ENCODE measurements around the gene BCAP31. TPM values are rescaled to one million over a fixed set of nuclear protein-coding genes. Genes with fewer than 3 reads are reported as not detected.
"Not testable (repeated sequence)": the region's sequence is repeated elsewhere in the genome, so short reads cannot be mapped to it uniquely, and the experiment has no call there.

BCAP31 gene
- total and polyA plus RNA-seq, 10 donors = 77.3 to 173 (median 134) TPM

DNA sequence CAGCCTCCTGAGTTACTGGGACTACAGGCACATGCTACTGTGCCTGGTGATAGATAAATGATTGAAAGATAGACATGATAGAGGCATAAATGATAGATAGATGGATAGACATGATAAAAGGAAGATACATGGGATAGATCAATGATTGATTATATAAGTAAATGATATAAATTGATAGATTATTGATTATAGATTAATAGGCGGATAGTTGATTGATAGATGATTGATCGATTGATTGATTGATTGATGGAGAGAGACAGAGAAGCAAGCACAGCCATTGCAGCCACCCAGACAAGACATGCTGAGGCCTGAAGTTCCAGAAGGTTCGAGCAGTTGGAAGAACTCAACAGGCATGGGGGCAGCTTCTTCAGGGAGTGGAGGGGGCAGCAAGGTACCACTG lies 22.2 kb upstream of the BCAP31 start:
- Histone ChIP-seq H3K9me3 (no peaks in the 10 kb centered on the region), H3K4me3 (no peak overlapping the region), H3K27me3 (replicated peaks in 1 of 7) (peaks cover 0 to 18% (median 0%) of the 10 kb centered on the region in 7 donors), H3K27ac (no peak overlapping the region), H3K4me1 (peaks cover 0 to 23% (median 7%) of the 10 kb centered on the region in 6 donors), H3K36me3 (peaks cover 0 to 4% (median 0%) of the 10 kb centered on the region in 6 donors)
- intact Hi-C loops (cut with DNase I; ENCODE audit: low total_unique reads) = no loop called here
- WGBS, 5 donors = 79 to 98% (median 91%) methylated on average over 3 of the region's 3 CpGs
- DNase-seq = no peak
- TF ChIP-seq POLR2AphosphoS5 (IDR thresholded peaks at IDR 0.05) (no peak), CTCF (IDR thresholded peaks at IDR 0.05 in 8 of 11, conservative IDR thresholded peaks at IDR 0.05 in 3 of 11) (no peak), POLR2A (IDR thresholded peaks at IDR 0.05) (no peak)

DNA sequence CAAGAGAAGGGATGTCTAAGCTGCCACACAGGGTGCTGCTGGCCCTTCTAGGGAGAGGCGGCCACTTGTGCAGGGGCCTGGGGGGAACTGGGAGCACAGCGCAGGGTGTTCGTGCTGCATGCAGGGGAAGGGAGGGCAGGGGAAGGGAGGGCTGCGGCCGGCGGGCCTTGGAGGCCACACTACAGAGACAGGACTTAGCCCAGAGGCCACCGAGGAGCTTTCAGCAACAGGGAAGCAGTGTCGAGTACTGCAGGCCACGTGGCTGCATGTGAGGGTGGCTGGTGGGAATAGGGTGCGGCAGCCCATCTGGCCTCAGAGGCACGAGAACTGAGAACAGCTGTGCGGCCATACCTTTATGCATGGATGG lies 20.9 kb upstream of the BCAP31 start:
- peak; percentile 78 for DNase-seq
- Histone ChIP-seq H3K4me1 (peaks cover 0 to 37% (median 8%) of the 10 kb centered on the region in 6 donors), H3K27me3 (replicated peaks in 1 of 7) (peaks cover 0 to 14% (median 0%) of the 10 kb centered on the region in 7 donors), H3K36me3 (peaks cover 0 to 17% (median 0%) of the 10 kb centered on the region in 6 donors)
- H3K27ac ChIP-seq; H3K4me3 ChIP-seq; intact Hi-C loops (cut with DNase I; ENCODE audit: low total_unique reads); H3K9me3 ChIP-seq: not testable (repeated sequence)
- peak in 2 of 3 donors; percentile 19 to 37 for TF ChIP-seq POLR2AphosphoS5 (IDR thresholded peaks at IDR 0.05)
- WGBS, 5 donors = 22 to 58% (median 33%) methylated on average over 4 to 12 of the region's 12 CpGs

DNA sequence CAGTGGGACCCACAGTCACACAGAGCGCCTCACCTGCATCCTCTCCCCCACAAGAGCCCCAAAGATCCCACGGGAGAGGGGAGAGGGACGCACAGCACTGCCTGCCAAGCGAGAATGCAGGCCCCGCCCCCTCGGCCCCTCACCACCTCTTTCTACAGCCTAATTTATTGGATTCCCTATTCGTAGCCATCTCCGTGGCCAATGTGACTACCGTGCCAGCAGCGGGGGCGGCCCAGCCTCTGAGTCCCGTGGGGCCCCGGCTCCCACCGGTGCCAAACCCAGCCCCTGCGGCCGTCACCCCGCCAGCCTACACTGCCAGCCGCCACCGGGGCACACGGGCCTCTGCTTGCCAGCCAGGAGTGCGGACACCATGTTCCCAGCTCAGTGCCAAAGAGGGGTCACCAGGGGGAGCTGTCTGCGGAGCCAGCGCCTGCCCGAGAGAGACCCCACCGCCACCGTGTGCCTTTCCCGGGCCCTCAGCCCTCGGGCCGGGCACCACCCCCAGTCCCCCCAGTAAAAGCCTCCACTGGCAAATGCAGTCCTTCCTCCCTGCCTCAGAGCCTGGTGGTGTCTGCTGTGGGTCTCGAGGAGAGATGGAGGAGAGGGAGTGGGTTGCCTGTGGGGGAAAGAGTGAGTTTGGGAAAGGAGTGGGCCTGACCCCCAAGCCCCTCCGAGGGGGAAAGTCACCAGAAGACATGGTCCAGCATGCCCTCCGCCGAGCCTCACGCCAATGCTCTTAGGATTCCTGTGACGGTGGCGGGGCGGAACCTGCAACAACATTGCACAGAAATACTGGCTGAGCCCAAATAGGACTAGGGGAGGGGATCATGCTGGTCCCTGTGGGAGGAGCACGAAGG lies 20.3 kb upstream of the BCAP31 start:
- no peak overlapping the region for H3K4me3 ChIP-seq
- peaks cover 0 to 23% (median 0%) of the 10 kb centered on the region in 6 donors for H3K36me3 ChIP-seq
- peaks cover 0 to 43% (median 9%) of the 10 kb centered on the region in 6 donors for H3K4me1 ChIP-seq
- intact Hi-C loops (cut with DNase I; ENCODE audit: low total_unique reads) = no loop called here
- TF ChIP-seq CTCF (IDR thresholded peaks at IDR 0.05 in 8 of 11, conservative IDR thresholded peaks at IDR 0.05 in 3 of 11) = peak in 1 of 11 experiments; percentile 45
- TF ChIP-seq POLR2A (IDR thresholded peaks at IDR 0.05) = no peak
- H3K9me3 ChIP-seq = no peaks in the 10 kb centered on the region
- peak; percentile 77 for DNase-seq
- H3K27me3 ChIP-seq (replicated peaks in 1 of 7) = peaks cover 0 to 11% (median 0%) of the 10 kb centered on the region in 7 donors
- 17 to 57% (median 27%) methylated on average over 30 to 38 of the region's 38 CpGs; no CpG with 5 or more reads in 1 of the 5 donors for WGBS, 5 donors
- no peak overlapping the region for H3K27ac ChIP-seq

DNA sequence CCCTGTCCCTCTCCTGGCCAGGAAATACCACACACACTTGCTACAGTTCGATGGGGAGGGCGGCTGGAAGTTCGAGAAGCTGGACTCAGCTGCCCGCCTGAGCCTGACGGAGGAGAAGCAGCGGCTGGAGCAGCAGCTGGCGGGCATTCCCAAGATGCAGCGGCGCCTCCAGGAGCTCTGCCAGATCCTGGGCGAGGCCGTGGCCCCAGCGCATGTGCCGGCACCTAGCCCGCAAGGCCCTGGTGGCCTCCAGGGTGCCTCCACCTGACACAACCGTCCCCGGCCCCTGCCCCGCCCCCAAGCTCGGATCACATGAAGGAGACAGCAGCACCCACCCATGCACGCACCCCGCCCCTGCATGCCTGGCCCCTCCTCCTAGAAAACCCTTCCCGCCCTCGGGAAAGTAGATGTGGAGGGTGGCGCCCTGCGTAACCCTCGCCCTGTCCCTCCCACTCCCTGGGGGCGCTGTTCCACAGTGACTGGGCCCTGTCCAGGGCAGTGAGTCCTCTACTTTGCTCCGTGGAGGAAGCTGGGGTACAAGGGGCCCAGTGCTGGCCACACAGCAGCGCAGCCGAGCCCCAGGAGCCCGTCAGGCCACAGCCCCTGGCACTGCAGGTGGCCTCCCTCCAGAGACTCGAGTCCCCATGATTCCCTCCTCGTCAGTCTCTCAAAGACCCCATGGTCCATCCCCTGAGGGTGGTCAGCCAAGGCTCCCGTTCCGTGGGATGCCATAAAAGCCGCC lies 19.5 kb upstream of the BCAP31 start:
- DNase-seq = peak; percentile 74
- intact Hi-C loops (cut with DNase I; ENCODE audit: low total_unique reads) = not testable (repeated sequence)

More for the DNA sequence above, 19.5 kb upstream of the BCAP31 start:
- peaks cover 0 to 11% (median 0%) of the 10 kb centered on the region in 7 donors for H3K27me3 ChIP-seq (replicated peaks in 1 of 7)
- not testable (repeated sequence) for H3K4me3 ChIP-seq, H3K9me3 ChIP-seq, H3K27ac ChIP-seq
- H3K4me1 ChIP-seq = peaks cover 0 to 44% (median 9%) of the 10 kb centered on the region in 6 donors
- 58 to 92% (median 75%) methylated on average over 9 to 33 of the region's 35 CpGs for WGBS, 5 donors
- peak in 1 of 3 donors; percentile 6 for TF ChIP-seq POLR2AphosphoS5 (IDR thresholded peaks at IDR 0.05)
- peaks cover 0 to 31% (median 0%) of the 10 kb centered on the region in 6 donors for H3K36me3 ChIP-seq
